OCI-LY3 (cell line): Measurements from ENCODE around the gene MBNL1.

Experiments
- H2AFZ ChIP-seq: fragments of 200-600, 300-600 bp; shearing (Covaris generic); 2 replicates; pipeline ENCODE4 v1.6.0; 2014; ENCODE audit warnings: antibody characterized with exemption, low read depth, low read length
- H3K27ac ChIP-seq: fragments of 200-600, 300-600 bp; sonication (generic); 2 replicates; pipeline ENCODE4 v1.5.1; 2014; ENCODE audit warnings: mild to moderate bottlenecking, low read length, moderate library complexity, mixed read lengths
- H3K27me3 ChIP-seq: fragments of 200-600, 300-600 bp; sonication (generic); 2 replicates; pipeline ENCODE4 v1.6.1; 2014; ENCODE audit warnings: low read depth, low read length, mixed read lengths
- H3K36me3 ChIP-seq: fragments of 200-600, 300-600 bp; sonication (generic); replicated peaks from 2 replicates; pipeline ENCODE3; 2014; ENCODE audit warnings: low read depth, low read length, mixed read lengths
- H3K4me1 ChIP-seq: fragments of 300-600, 200-600 bp; sonication (generic); 2 replicates; pipeline ENCODE4 v1.6.1; 2014; ENCODE audit warnings: low read length, mixed read lengths
- H3K4me2 ChIP-seq: fragments of 200-600, 300-600 bp; sonication (generic); 2 replicates; pipeline ENCODE4 v1.6.1; 2014; ENCODE audit warnings: low read length, mixed read lengths
- H3K4me3 ChIP-seq: fragments of 300-600, 200-600 bp; sonication (generic); 2 replicates; pipeline ENCODE4 v1.5.1; 2014; ENCODE audit warnings: antibody characterized with exemption, mild to moderate bottlenecking, low read length, moderate library complexity
- H3K79me2 ChIP-seq: fragments of 300-600, 200-600 bp; shearing (Covaris generic); 2 replicates; pipeline ENCODE4 v1.6.1; 2014; ENCODE audit warnings: mild to moderate bottlenecking, low read length, mixed read lengths
- H3K9ac ChIP-seq: fragments of 300-600, 200-600 bp; shearing (Covaris generic); 2 replicates; pipeline ENCODE4 v1.6.0; 2014; ENCODE audit warnings: mild to moderate bottlenecking, low read length, moderate library complexity
- H3K9me3 ChIP-seq: fragments of 200-600, 300-600 bp; shearing (Covaris generic); 2 replicates; pipeline ENCODE4 v1.6.1; 2014; ENCODE audit warnings: low read length, mixed read lengths; ENCODE audit not compliant: insufficient read depth
- H4K20me1 ChIP-seq: fragments of 200-600, 300-600 bp; sonication (generic); 2 replicates; pipeline ENCODE4 v1.6.1; 2016; ENCODE audit warnings: low read length, mixed read lengths; ENCODE audit not compliant: insufficient read depth
- EZH2phosphoT487 ChIP-seq: fragments of 200-600 bp; shearing (Covaris generic); IDR thresholded peaks from 2 replicates; pipeline ENCODE4 v1.6.1; 2018; ENCODE audit warnings: antibody characterized with exemption, mixed run types, low read depth
- TF ChIP-seq, protein P1 (sequence below): fragments of 200-600, 300-600 bp; sonication (generic); IDR thresholded peaks from 2 replicates; pipeline ENCODE4 v1.5.1; 2014; ENCODE audit warnings: antibody characterized with exemption, low read length, low read depth

The MBNL1 gene

DNA sequence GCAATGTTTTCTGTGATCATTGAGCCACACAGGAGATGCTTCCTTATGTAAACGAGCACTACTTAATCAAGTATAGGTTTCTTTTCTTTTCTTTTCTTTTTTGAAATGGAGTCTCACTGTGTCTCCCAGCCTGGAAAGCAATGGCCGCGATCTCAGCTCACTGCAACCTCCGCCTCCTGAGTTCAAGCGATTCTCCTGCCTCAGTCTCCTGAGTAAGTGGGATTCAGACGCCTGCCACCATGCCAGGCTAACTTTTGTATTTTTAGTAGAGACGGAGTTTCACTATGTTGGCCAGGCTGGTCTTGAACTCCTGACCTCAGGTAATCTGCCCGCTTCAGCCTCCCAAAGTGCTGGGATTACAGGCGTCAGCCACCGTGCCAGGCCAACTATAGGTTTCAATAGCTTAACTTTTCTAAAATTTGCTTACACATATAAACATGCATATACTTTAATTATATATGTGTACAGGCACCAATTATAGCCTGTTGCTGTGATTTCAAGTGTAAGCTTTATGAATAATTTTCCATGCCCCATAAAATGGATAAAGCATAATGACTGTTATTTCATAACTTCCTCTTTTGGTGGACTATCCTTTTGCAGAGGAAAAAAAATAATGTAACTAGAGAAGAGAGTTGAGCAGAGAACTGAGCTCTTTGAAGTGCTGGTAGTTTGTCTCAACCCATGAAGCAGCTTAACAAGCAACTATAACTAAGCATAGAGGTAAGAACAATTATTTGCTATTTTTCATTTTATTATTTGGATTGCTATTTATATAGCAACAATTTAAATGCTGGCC lies 24.8 kb upstream of the MBNL1 start:
- H3K79me2 ChIP-seq, result no peaks in the 10 kb centered on the region
- no peaks in the 10 kb centered on the region for H3K9me3 ChIP-seq
- H3K4me3 ChIP-seq, result peak overlapping the region; percentile 38
- H3K27me3 ChIP-seq, result no peaks in the 10 kb centered on the region
- peaks cover 47% of the 10 kb centered on the region for H3K4me1 ChIP-seq
- H3K36me3 ChIP-seq, result no peaks in the 10 kb centered on the region
- no peaks in the 10 kb centered on the region for H4K20me1 ChIP-seq
- TF ChIP-seq, protein P1, sequence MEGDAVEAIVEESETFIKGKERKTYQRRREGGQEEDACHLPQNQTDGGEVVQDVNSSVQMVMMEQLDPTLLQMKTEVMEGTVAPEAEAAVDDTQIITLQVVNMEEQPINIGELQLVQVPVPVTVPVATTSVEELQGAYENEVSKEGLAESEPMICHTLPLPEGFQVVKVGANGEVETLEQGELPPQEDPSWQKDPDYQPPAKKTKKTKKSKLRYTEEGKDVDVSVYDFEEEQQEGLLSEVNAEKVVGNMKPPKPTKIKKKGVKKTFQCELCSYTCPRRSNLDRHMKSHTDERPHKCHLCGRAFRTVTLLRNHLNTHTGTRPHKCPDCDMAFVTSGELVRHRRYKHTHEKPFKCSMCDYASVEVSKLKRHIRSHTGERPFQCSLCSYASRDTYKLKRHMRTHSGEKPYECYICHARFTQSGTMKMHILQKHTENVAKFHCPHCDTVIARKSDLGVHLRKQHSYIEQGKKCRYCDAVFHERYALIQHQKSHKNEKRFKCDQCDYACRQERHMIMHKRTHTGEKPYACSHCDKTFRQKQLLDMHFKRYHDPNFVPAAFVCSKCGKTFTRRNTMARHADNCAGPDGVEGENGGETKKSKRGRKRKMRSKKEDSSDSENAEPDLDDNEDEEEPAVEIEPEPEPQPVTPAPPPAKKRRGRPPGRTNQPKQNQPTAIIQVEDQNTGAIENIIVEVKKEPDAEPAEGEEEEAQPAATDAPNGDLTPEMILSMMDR, result no peak
- no peak for TF ChIP-seq EZH2phosphoT487
- peak overlapping the region; percentile 7; the same call in 1 of the 2 replicates for H3K9ac ChIP-seq
- H3K4me2 ChIP-seq, result peak overlapping the region; percentile 69
- H3K27ac ChIP-seq, result peak overlapping the region; percentile 44
- no peak overlapping the region for H2AFZ ChIP-seq

DNA sequence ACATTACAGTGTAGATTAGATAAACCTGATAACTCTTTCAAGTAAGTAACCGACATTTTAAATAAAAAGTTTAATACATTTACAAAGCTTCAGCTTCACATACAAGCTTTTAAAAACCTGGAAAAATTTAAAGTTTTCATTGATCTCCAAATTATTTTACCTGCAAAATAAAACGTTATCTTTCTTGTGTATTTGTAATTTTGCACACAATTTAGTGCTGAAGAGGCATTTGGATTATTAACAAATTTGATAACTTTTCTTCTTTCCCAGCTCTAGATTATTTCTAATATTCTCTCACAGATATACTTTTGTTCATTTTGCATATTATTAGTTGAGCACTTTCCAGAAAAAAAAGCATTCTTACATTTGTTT lies 24.2 kb upstream of the MBNL1 start:
- H4K20me1 ChIP-seq, result no peaks in the 10 kb centered on the region
- H3K4me2 ChIP-seq, result peak overlapping the region; percentile 69
- no peak overlapping the region for H3K27ac ChIP-seq
- H3K9me3 ChIP-seq, result no peaks in the 10 kb centered on the region
- peaks cover 47% of the 10 kb centered on the region for H3K4me1 ChIP-seq
- H3K27me3 ChIP-seq, result no peaks in the 10 kb centered on the region
- no peaks in the 10 kb centered on the region for H3K36me3 ChIP-seq
- no peak overlapping the region for H2AFZ ChIP-seq
- H3K4me3 ChIP-seq, result no peak overlapping the region
- TF ChIP-seq, protein P1, result no peak
- no peak for TF ChIP-seq EZH2phosphoT487
- H3K79me2 ChIP-seq, result no peaks in the 10 kb centered on the region
- no peak overlapping the region for H3K9ac ChIP-seq

DNA sequence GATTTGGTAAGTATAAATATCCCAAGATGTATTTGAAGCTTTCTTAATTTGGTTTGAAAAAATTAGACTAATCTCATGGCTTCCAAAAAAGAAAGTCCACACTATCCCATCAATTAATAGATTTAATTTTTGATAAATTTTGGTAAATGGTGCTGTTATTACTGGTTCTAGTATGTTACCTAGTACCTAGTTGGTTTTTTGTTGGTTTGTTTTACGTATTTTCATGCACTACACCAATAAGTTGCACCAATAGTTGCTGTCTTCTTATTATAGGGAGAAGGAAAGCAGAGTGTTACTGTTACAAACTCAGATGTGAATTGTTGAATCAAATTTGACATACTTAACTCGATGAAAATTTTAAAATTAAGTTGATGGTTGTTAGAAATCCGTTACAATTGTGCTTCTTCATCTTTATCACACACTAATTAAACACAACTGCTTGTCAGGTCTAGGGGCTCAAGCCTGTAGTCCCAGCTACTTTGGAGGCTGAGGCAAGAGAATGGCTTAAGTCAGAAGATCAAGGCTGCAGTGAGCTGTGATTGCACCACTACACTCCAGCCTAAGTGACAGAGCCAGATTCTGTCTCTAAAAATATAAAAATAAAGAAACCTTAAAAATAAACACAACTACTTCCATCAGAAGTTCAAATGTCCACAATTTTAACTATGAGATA lies 23.1 kb upstream of the MBNL1 start:
- TF ChIP-seq, protein P1, result no peak
- no peak for TF ChIP-seq EZH2phosphoT487
- Histone ChIP-seq H3K4me3 (no peak overlapping the region), H3K9ac (no peak overlapping the region), H4K20me1 (no peaks in the 10 kb centered on the region), H2AFZ (0 out of 2 replicates have a peak overlapping the region, but pooled peaks have one; percentile 23), H3K4me2 (no peak overlapping the region), H3K9me3 (no peaks in the 10 kb centered on the region), H3K79me2 (no peaks in the 10 kb centered on the region), H3K36me3 (no peaks in the 10 kb centered on the region), H3K27me3 (no peaks in the 10 kb centered on the region), H3K4me1 (peaks cover 41% of the 10 kb centered on the region), H3K27ac (no peak overlapping the region)

DNA sequence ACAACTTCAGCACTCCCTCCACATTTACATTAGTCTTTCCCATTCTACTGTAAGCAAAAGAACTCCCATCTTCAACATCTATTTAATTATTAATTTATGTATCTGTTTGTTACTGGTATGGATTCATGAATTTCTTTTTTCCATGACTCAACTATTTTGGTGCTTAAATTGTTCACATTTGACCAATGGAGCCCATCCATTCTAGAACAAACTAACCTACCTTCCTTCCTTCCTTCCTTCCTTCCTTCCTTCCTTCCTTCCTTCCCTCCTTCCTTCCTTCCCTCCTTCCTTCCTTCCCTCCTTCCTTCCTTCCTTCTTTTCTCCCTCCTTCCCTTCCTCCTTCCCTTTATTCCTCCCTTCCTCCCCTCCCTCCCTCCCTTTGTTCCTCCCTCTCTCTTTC lies 16.8 kb upstream of the MBNL1 start:
- H3K9me3 ChIP-seq, result peaks cover 4% of the 10 kb centered on the region; the same call in 1 of the 2 replicates
- H2AFZ ChIP-seq, result no peak overlapping the region
- TF ChIP-seq EZH2phosphoT487, result no peak
- TF ChIP-seq, protein P1, result no peak
- peaks cover 26% of the 10 kb centered on the region for H3K4me1 ChIP-seq
- no peak overlapping the region for H3K27ac ChIP-seq
- H4K20me1 ChIP-seq, result no peaks in the 10 kb centered on the region
- no peaks in the 10 kb centered on the region for H3K79me2 ChIP-seq
- no peak overlapping the region for H3K4me2 ChIP-seq
- no peak overlapping the region for H3K9ac ChIP-seq
- no peaks in the 10 kb centered on the region for H3K36me3 ChIP-seq
- H3K27me3 ChIP-seq, result no peaks in the 10 kb centered on the region
- H3K4me3 ChIP-seq, result no peak overlapping the region
